Lower leg skin (tissue), 3 donors: ENCODE results near the gene PSME4.

ENCODE experiments used
- POLR2A ChIP-seq, 2 donors: fragments of 450-650 bp; IDR thresholded peaks; one replicate each; pipeline ENCODE4 v1.6.1; 2016 to 2017; ENCODE audit warnings: antibody characterized with exemption in 2 of 2, mild to moderate bottlenecking in 1 of 2, moderate library complexity in 1 of 2
- TF ChIP-seq, protein P1 (sequence below), 3 donors: fragments of 450-650 bp; IDR thresholded peaks; one replicate each; pipeline ENCODE4 v1.5.1; 2016; ENCODE audit warnings: antibody characterized with exemption in 3 of 3, mild to moderate bottlenecking in 3 of 3, moderate library complexity in 2 of 3

DNA sequence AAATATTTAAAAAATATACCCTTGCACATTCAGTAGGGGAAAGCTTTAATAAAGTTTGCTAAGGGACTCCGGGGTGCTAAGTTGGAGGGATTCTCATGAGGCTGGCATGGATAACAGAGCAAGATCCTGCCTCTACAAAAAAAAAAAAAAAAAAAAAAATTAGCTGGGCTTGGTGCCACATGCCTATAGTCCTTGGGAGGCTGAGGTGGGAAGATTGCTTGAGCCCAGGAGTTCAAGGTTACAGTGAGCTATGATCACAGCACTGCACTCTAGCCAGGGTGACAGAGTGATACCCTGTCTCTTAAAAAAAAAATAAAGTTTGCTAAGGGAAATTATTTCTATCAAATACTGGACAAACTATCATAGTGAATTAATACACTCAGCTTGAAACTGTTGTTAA, 93.7 kb downstream of the PSME4 start:
- TF ChIP-seq, protein P1, sequence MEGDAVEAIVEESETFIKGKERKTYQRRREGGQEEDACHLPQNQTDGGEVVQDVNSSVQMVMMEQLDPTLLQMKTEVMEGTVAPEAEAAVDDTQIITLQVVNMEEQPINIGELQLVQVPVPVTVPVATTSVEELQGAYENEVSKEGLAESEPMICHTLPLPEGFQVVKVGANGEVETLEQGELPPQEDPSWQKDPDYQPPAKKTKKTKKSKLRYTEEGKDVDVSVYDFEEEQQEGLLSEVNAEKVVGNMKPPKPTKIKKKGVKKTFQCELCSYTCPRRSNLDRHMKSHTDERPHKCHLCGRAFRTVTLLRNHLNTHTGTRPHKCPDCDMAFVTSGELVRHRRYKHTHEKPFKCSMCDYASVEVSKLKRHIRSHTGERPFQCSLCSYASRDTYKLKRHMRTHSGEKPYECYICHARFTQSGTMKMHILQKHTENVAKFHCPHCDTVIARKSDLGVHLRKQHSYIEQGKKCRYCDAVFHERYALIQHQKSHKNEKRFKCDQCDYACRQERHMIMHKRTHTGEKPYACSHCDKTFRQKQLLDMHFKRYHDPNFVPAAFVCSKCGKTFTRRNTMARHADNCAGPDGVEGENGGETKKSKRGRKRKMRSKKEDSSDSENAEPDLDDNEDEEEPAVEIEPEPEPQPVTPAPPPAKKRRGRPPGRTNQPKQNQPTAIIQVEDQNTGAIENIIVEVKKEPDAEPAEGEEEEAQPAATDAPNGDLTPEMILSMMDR (IDR thresholded peaks at IDR 0.05): no peak
- no peak for TF ChIP-seq POLR2A (IDR thresholded peaks at IDR 0.05)
